ENCODE data around the gene SIGLEC11.
A peak's percentile ranks its signal among the peaks of the same experiment; 100 is the strongest.

Gene SIGLEC11

GRCh38 chr19:49912965-49913685 lies 47.8 kb downstream of the SIGLEC11 start:
- intact Hi-C loops (cut with DNase I), result no loop called here
- DNase-seq, result peak in 8 of 10 donors; percentile 58 to 96 (median 78)

GRCh38 chr19:49911381-49912145 lies 49.4 kb downstream of the SIGLEC11 start:
- intact Hi-C loops (cut with DNase I), result no loop called here
- DNase-seq, result no peak

- intact Hi-C loops (cut with DNase I), result no loop called here
- no peak for DNase-seq
Observed at GRCh38 chr19:49910179-49910578, 50.8 kb downstream of the SIGLEC11 start.

GRCh38 chr19:49908480-49909420 lies 52.2 kb downstream of the SIGLEC11 start:
- intact Hi-C loops (cut with DNase I), result no loop called here
- no peak for DNase-seq

GRCh38 chr19:49907745-49908446 lies 53.1 kb downstream of the SIGLEC11 start:
- intact Hi-C loops (cut with DNase I), result no loop called here
- DNase-seq, result no peak

- intact Hi-C loops (cut with DNase I), result no loop called here
- DNase-seq, result peak in 1 of 10 donors; percentile 43
Observed at GRCh38 chr19:49906879-49907564, 54.0 kb downstream of the SIGLEC11 start.

GRCh38 chr19:49904136-49904535 lies 56.8 kb downstream of the SIGLEC11 start:
- intact Hi-C loops (cut with DNase I), result no loop called here

More at GRCh38 chr19:49904136-49904535, 56.8 kb downstream of the SIGLEC11 start:
- DNase-seq, result no peak

Data from posterior cingulate gyrus (tissue), 11 donors.